ENCODE results near the gene FMNL1. TPM values are rescaled to one million over a fixed set of nuclear protein-coding genes. Genes with fewer than 3 reads are reported as not detected.

FMNL1 gene
- total and polyA plus RNA-seq, 10 of the 15 experiments (the other 5 are each of a cell fraction or from before 2014, with no cell fraction given): 3.3 to 108 (median 19.5) TPM

DNA sequence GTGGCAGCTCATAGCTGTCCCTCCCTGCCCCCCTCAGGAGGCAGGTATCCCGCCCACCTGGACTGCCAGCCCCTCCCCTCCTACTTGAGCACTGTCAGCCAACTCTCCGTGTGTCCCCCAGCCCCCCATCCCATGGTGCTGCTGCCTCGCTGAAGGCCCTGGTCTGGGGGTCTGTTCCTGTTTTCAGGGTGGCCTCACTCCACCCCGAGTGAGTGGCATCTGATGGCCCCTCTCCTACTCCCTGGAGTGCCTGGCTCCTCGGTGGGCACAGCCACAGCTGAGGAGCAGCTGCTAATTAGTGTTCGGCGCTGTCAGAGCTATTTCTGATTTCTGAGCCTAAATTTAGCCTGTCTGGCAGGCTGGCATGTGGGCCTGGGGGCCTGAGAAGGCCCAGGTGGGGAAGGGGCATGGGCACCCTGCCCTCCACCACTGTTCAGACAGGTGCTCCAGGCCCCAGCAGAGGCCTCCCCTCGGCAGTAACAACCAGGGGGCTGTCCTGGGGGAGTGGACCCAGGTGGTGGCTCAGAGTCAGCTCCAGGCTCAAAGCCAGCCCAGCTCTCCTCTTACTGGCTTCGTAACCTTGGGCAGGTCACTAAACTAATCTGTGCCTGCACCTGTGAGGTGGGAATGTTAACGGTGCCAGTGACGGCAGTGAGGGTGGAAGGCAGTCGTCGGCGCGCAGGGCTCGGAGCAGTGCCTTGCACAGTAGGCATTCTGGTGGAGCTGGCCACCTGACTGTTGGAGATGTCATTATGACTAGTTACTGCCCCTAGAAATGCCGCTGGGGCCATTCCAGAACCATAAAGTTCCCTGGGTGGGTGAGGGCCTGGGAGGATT is 6.5 kb downstream of the FMNL1 start:
- no peaks in the 10 kb centered on the region for H3K27me3 ChIP-seq (replicated peaks in 1 of 2; ENCODE audit: control insufficient read depth in 2 of 2, insufficient read depth in 2 of 2, low read length in 1 of 2)
- ChIA-PET CTCF (interaction anchor here (0.6 to 12.8 kb wide), 14 partner anchors 7 to 162 kb away, joined by 3 to 429 read pairs (median 4); partner anchors contain the start of genes ACBD4 and FMNL1), RAD21 (ENCODE audit: unreplicated experiment) (interaction anchor here (0.7 to 10.1 kb wide), 10 partner anchors 7 to 863 kb away, joined by 3 to 225 read pairs (median 7); partner anchors contain the start of genes ACBD4, FMNL1 and MAP3K14), POLR2A (interaction anchor here (0.5 to 11.4 kb wide), 11 partner anchors 7 to 185 kb away, joined by 3 to 140 read pairs (median 10); partner anchors contain the start of genes FMNL1, HEXIM1, HEXIM2 and MAP3K14), SMC1A (ENCODE audit: uncharacterized antibody, unreplicated experiment) (interaction anchor here (0.7 to 11.4 kb wide), 10 partner anchors 10 to 203 kb away, joined by 3 to 201 read pairs (median 4); no protein-coding TSS in a partner anchor)
- FAIRE-seq (no peak), DNase-seq (ENCODE audit: low read depth, low spot score) (no peak), ATAC-seq (no peak)
- peaks cover 74% of the 10 kb centered on the region for H3K4me1 ChIP-seq (ENCODE audit: control insufficient read depth, insufficient read depth, low read length)
- in situ Hi-C loops (cut with MboI) (no loop called here), intact Hi-C loops (cut with micrococcal nuclease; ENCODE audit: unreplicated experiment) (loop anchor here (5.0 kb wide), 1 partner anchor 89 kb away; the partner anchor contains the start of gene MAP3K14)
- H4K20me1 ChIP-seq (ENCODE audit: control insufficient read depth, insufficient read depth): no peaks in the 10 kb centered on the region
- peak overlapping the region; percentile 92 for H3K9ac ChIP-seq (ENCODE audit: control insufficient read depth, insufficient read depth, low read length)
- H3K27ac ChIP-seq (ENCODE audit: control insufficient read depth, insufficient read depth): peak overlapping the region; percentile 100
- no peaks in the 10 kb centered on the region for H3K9me3 ChIP-seq (replicated peaks; ENCODE audit: control insufficient read depth, insufficient read depth, low read length)
- peak overlapping the region; percentile 100 for H3K4me2 ChIP-seq (ENCODE audit: control insufficient read depth, insufficient read depth)
- WGBS (ENCODE audit: insufficient coverage, insufficient replicate concordance, low lambda C conversion rate, missing lambda C conversion rate): 1% methylated on average over 16 of the region's 17 CpGs
- H3K36me3 ChIP-seq (ENCODE audit: control insufficient read depth in 2 of 2, insufficient read depth in 2 of 2, low read length in 1 of 2): peaks cover 3 to 10% of the 10 kb centered on the region in 2 experiments; a peak in 3 of 4 replicates
- peaks cover 80% of the 10 kb centered on the region for H3K79me2 ChIP-seq (ENCODE audit: control insufficient read depth, insufficient read depth, low read length)
- H3K4me3 ChIP-seq: peak overlapping the region; percentile 89
- TSS peak; percentile 71 for BruUV-seq (replicated peaks)
- TF ChIP-seq ESRRA (IDR thresholded peaks at IDR 0.05; ENCODE audit: low read length): no peak
- TF ChIP-seq, protein P1, sequence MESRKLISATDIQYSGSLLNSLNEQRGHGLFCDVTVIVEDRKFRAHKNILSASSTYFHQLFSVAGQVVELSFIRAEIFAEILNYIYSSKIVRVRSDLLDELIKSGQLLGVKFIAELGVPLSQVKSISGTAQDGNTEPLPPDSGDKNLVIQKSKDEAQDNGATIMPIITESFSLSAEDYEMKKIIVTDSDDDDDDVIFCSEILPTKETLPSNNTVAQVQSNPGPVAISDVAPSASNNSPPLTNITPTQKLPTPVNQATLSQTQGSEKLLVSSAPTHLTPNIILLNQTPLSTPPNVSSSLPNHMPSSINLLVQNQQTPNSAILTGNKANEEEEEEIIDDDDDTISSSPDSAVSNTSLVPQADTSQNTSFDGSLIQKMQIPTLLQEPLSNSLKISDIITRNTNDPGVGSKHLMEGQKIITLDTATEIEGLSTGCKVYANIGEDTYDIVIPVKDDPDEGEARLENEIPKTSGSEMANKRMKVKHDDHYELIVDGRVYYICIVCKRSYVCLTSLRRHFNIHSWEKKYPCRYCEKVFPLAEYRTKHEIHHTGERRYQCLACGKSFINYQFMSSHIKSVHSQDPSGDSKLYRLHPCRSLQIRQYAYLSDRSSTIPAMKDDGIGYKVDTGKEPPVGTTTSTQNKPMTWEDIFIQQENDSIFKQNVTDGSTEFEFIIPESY (IDR thresholded peaks at IDR 0.05): no peak
- TF ChIP-seq MTA3 (IDR thresholded peaks at IDR 0.05; ENCODE audit: borderline replicate concordance, low read length): no peak
- TF ChIP-seq POLR2A (IDR thresholded peaks at IDR 0.05; ENCODE audit: low read depth, low read length): peak; percentile 26
- TF ChIP-seq TCF7 (IDR thresholded peaks at IDR 0.05; ENCODE audit: borderline replicate concordance): no peak
- TF ChIP-seq POLR2AphosphoS5 (IDR thresholded peaks at IDR 0.05; ENCODE audit: low read length): peak; percentile 56; the same call in 1 of the 2 replicates
- TF ChIP-seq POLR2AphosphoS2 (IDR thresholded peaks at IDR 0.05; ENCODE audit: low read depth, low read length): 0 out of 2 replicates have a peak, but pooled peaks have one; percentile 22
- no peak for TF ChIP-seq CHD1 (IDR thresholded peaks at IDR 0.05; ENCODE audit: low read depth, low read length)
- peak; percentile 23; the same call in 1 of the 2 replicates for TF ChIP-seq SPI1 (IDR thresholded peaks at IDR 0.05; ENCODE audit: borderline replicate concordance, insufficient read depth, low read depth, low read length)
- TF ChIP-seq, protein P2, sequence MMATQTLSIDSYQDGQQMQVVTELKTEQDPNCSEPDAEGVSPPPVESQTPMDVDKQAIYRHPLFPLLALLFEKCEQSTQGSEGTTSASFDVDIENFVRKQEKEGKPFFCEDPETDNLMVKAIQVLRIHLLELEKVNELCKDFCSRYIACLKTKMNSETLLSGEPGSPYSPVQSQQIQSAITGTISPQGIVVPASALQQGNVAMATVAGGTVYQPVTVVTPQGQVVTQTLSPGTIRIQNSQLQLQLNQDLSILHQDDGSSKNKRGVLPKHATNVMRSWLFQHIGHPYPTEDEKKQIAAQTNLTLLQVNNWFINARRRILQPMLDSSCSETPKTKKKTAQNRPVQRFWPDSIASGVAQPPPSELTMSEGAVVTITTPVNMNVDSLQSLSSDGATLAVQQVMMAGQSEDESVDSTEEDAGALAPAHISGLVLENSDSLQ (IDR thresholded peaks at IDR 0.05): 0 out of 2 replicates have a peak, but pooled peaks have one; percentile 42
- 0 out of 2 replicates have a peak, but pooled peaks have one; percentile 4 for TF ChIP-seq TCF12 (IDR thresholded peaks at IDR 0.05; ENCODE audit: low read depth, low read length)
- H2AFZ ChIP-seq (ENCODE audit: control insufficient read depth, low read depth, low read length): no peak overlapping the region
